NCI-H226 (cell line): Measurements from ENCODE around the gene PPIL4.

Source experiments
- DNase-seq: peaks from one replicate; pipeline ENCODE4 v3.0.0-alpha.2; 2015

Gene PPIL4

GRCh38 chr6:149545754-149546471 is at the start of gene PPIL4:
PPIL4 (minus strand) TSS chr6:149546043; CDS start chr6:149546005, 38 bp downstream.
- peak; percentile 92 for DNase-seq

- DNase-seq, result no peak
Observed at GRCh38 chr6:149593408-149593807, 47.6 kb upstream of the PPIL4 start.

GRCh38 chr6:149592983-149593382 is 47.1 kb upstream of the PPIL4 start:
- DNase-seq, result no peak

- no peak for DNase-seq
Observed at GRCh38 chr6:149586149-149586548, 40.3 kb upstream of the PPIL4 start.

GRCh38 chr6:149581349-149581748 is 35.5 kb upstream of the PPIL4 start:
- DNase-seq, result no peak

- DNase-seq, result no peak
Observed at GRCh38 chr6:149580880-149581279, 35.0 kb upstream of the PPIL4 start.

- DNase-seq, result no peak
Observed at GRCh38 chr6:149567945-149568585, 22.2 kb upstream of the PPIL4 start.

- no peak for DNase-seq
Observed at GRCh38 chr6:149567194-149567586, 21.3 kb upstream of the PPIL4 start.

- DNase-seq, result peak; percentile 56
Observed at GRCh38 chr6:149566410-149567193, 20.8 kb upstream of the PPIL4 start.

GRCh38 chr6:149565527-149566409 is 19.9 kb upstream of the PPIL4 start, which contains the start of gene GINM1:
GINM1 (plus strand) TSS chr6:149566375; CDS start chr6:149566415, 40 bp downstream.
- peak; percentile 86 for DNase-seq

GRCh38 chr6:149563928-149564325 is 18.1 kb upstream of the PPIL4 start:
- DNase-seq, result no peak

- peak; percentile 55 for DNase-seq
Observed at GRCh38 chr6:149563203-149563927, 17.5 kb upstream of the PPIL4 start.

GRCh38 chr6:149560736-149561135 is 14.9 kb upstream of the PPIL4 start:
- peak; percentile 15 for DNase-seq

GRCh38 chr6:149559389-149559788 is 13.5 kb upstream of the PPIL4 start:
- DNase-seq, result no peak

- no peak for DNase-seq
Observed at GRCh38 chr6:149558029-149558428, 12.2 kb upstream of the PPIL4 start.

- DNase-seq, result no peak
Observed at GRCh38 chr6:149551920-149552319, 6.1 kb upstream of the PPIL4 start.

- peak; percentile 19 for DNase-seq
Observed at GRCh38 chr6:149545258-149545753, 537 bp downstream of the PPIL4 start.

GRCh38 chr6:149544646-149545257 is 1.1 kb downstream of the PPIL4 start:
- DNase-seq, result no peak

GRCh38 chr6:149541139-149541538 is 4.7 kb downstream of the PPIL4 start:
- no peak for DNase-seq

GRCh38 chr6:149534742-149535141 is 11.1 kb downstream of the PPIL4 start:
- no peak for DNase-seq

- DNase-seq, result no peak
Observed at GRCh38 chr6:149529650-149530049, 16.2 kb downstream of the PPIL4 start.
